Measurements from ENCODE around the gene MT1A.

DNA sequence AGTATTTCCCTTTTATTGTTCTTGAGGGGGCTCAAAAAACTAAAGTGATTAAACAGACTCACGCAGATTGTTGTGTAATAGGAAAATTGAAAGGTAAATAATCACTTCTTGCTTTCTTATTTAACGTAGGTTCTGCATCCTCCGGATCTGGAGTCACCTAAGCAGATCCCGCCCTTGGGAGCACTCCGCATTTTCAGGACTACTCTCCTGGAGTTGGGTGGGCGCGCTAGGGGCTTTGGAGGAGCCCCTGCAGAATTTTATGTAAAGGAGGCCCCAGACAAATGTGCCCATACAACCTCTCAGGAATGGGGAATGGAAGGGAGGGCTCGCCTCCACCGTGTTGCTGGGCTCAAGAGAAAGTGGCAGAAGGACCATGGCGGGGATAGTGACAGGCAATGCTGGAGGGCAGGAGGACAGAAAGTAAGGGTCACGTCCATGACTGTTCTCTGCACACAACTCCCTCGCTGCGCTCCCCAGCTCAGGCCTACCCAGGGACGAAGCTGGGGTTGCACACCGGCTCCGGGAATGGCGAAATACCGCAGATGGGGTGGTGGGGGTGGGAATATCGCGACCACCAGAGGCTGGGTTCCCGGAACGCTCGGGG is 21.8 kb upstream of the MT1A start:
- TF ChIP-seq, protein P1, sequence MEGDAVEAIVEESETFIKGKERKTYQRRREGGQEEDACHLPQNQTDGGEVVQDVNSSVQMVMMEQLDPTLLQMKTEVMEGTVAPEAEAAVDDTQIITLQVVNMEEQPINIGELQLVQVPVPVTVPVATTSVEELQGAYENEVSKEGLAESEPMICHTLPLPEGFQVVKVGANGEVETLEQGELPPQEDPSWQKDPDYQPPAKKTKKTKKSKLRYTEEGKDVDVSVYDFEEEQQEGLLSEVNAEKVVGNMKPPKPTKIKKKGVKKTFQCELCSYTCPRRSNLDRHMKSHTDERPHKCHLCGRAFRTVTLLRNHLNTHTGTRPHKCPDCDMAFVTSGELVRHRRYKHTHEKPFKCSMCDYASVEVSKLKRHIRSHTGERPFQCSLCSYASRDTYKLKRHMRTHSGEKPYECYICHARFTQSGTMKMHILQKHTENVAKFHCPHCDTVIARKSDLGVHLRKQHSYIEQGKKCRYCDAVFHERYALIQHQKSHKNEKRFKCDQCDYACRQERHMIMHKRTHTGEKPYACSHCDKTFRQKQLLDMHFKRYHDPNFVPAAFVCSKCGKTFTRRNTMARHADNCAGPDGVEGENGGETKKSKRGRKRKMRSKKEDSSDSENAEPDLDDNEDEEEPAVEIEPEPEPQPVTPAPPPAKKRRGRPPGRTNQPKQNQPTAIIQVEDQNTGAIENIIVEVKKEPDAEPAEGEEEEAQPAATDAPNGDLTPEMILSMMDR (IDR thresholded peaks at IDR 0.05), result no peak
- TF ChIP-seq EP300 (IDR thresholded peaks at IDR 0.05) (no peak), POLR2A (IDR thresholded peaks at IDR 0.05) (no peak)

Measured in tibial nerve (tissue), 4 donors.